Suprapubic skin (tissue), 4 donors: Measurements from ENCODE around the gene COL4A4.

Experiments
- CTCF ChIP-seq, 2 donors: fragments of 200-600 bp in 1 of 2; fragments of 450-650 bp in 1 of 2; sonication (generic) in 1 of 2; IDR thresholded peaks; one replicate each; pipeline ENCODE4 v1.5.1; 2016 to 2019; ENCODE audit warnings: antibody characterized with exemption in 2 of 2, mild to moderate bottlenecking in 1 of 2, moderate library complexity in 1 of 2
- EP300 ChIP-seq: sonication (generic); formaldehyde crosslinking; IDR thresholded peaks from one replicate; pipeline ENCODE4 v1.6.1; 2017; ENCODE audit warnings: antibody characterized with exemption
- POLR2A ChIP-seq, 2 donors: fragments of 450-650 bp; IDR thresholded peaks; one replicate each; pipeline ENCODE4 v1.6.1; 2017; ENCODE audit warnings: antibody characterized with exemption in 2 of 2, mild to moderate bottlenecking in 2 of 2, moderate library complexity in 2 of 2
- POLR2AphosphoS5 ChIP-seq, 3 donors: sonication (generic); formaldehyde crosslinking; IDR thresholded peaks; one replicate each; pipeline ENCODE4 v1.6.1; 2017; ENCODE audit warnings: antibody characterized with exemption in 3 of 3

GRCh38 chr2:226971770-226972169 lies 192.2 kb downstream of the COL4A4 start:
- no peak for TF ChIP-seq CTCF (IDR thresholded peaks at IDR 0.05)
- no peak for TF ChIP-seq EP300
- no peak for TF ChIP-seq POLR2AphosphoS5 (IDR thresholded peaks at IDR 0.05)
- no peak for TF ChIP-seq POLR2A (IDR thresholded peaks at IDR 0.05)
